Measurements from ENCODE around the gene CEP83.

DNA sequence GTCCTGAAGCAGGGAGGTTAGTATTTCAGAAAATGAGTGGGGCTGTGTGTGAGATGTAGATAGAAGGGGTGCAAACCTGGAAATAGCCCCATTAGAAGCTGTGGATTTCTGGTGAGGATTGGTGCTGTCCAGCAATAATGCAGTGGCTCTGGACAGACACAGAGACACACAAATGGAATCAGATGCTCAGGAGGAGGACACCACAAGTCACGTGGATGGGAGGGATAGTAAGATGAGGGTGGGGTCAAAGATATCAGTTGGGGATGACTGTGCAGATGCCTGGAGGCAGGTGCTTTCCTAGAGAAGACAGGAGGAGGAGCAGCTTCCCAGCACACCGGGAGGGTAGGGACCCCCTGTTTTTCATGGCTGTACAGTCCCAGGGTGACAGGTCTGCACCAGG is 174.8 kb downstream of the CEP83 start:
- TF ChIP-seq GATA2 (IDR thresholded peaks at IDR 0.05; ENCODE audit: low read depth, low read length), result no peak
- TF ChIP-seq GATA3 (IDR thresholded peaks at IDR 0.05; ENCODE audit: low read depth, low read length), result no peak
